ENCODE data around the gene NEMF.
"Not testable (repeated sequence)": the region's sequence is repeated elsewhere in the genome, so short reads cannot be mapped to it uniquely, and the experiment has no call there.

Gene NEMF

GRCh38 chr14:49755378-49755777 is 97.2 kb downstream of the NEMF start:
- Histone ChIP-seq H3K23ac (ENCODE audit: low read length in 2 of 2) (no peak overlapping the region), H2BK15ac (ENCODE audit: low read depth, poor library complexity, severe bottlenecking) (no peak overlapping the region), H3K14ac (ENCODE audit: low read length in 2 of 2) (no peak overlapping the region), H3K9me3 (ENCODE audit: control insufficient read depth, low read length) (no peaks in the 10 kb centered on the region), H2BK12ac (ENCODE audit: low read length in 2 of 2) (no peak overlapping the region), H3K18ac (ENCODE audit: low read depth in 1 of 2, low read length in 2 of 2) (no peak overlapping the region), H2AFZ (ENCODE audit: low read depth, low read length) (no peak overlapping the region), H3K79me1 (replicated peaks; ENCODE audit: low read length, poor library complexity, severe bottlenecking) (no peaks in the 10 kb centered on the region), H3K4me3 (ENCODE audit: insufficient read depth in 1 of 2, low read depth in 1 of 2, low read length in 2 of 2) (no peak overlapping the region), H2BK120ac (ENCODE audit: low read depth, low read length) (no peak overlapping the region), H3K36me3 (ENCODE audit: control insufficient read depth in 1 of 2, insufficient read depth in 2 of 2, low read depth in 1 of 2, low read length in 2 of 2) (peaks cover 0 to 15% of the 10 kb centered on the region in 2 experiments), H3K9ac (ENCODE audit: low read length) (no peak overlapping the region), H3K4ac (ENCODE audit: low read depth in 1 of 2, low read length in 2 of 2) (no peak overlapping the region), H3K27me3 (ENCODE audit: control insufficient read depth in 1 of 2, insufficient read depth in 1 of 2, low read length in 2 of 2) (no peaks in the 10 kb centered on the region), H3K4me1 (ENCODE audit: control insufficient read depth, insufficient read depth, low read depth, low read length) (no peaks in the 10 kb centered on the region), H4K91ac (ENCODE audit: low read length) (no peak overlapping the region), H3K4me2 (ENCODE audit: low read length, poor library complexity, severe bottlenecking) (no peak overlapping the region), H2AK5ac (ENCODE audit: low read length, severe bottlenecking) (no peak overlapping the region), H2BK5ac (ENCODE audit: low read depth, low read length, poor library complexity, severe bottlenecking) (no peak overlapping the region), H3K27ac (ENCODE audit: low read length, poor library complexity, severe bottlenecking) (no peak overlapping the region), H4K8ac (ENCODE audit: low read length) (no peak overlapping the region)
- WGBS, result 89% methylated on average over 2 of the region's 3 CpGs
- DNase-seq, result no peak

GRCh38 chr14:49754570-49755097 is 98.0 kb downstream of the NEMF start:
- no peak overlapping the region for H4K91ac ChIP-seq (ENCODE audit: low read length)
- no peak overlapping the region for H3K18ac ChIP-seq (ENCODE audit: low read depth in 1 of 2, low read length in 2 of 2)
- no peak overlapping the region for H3K27ac ChIP-seq (ENCODE audit: low read length, poor library complexity, severe bottlenecking)
- no peak overlapping the region for H2AFZ ChIP-seq (ENCODE audit: low read depth, low read length)
- peaks cover 0 to 18% of the 10 kb centered on the region in 2 experiments for H3K36me3 ChIP-seq (ENCODE audit: control insufficient read depth in 1 of 2, insufficient read depth in 2 of 2, low read depth in 1 of 2, low read length in 2 of 2)
- no peaks in the 10 kb centered on the region for H3K27me3 ChIP-seq (ENCODE audit: control insufficient read depth in 1 of 2, insufficient read depth in 1 of 2, low read length in 2 of 2)
- 81% methylated on average over 4 of the region's 5 CpGs for WGBS
- H3K23ac ChIP-seq (ENCODE audit: low read length in 2 of 2), result no peak overlapping the region
- H3K14ac ChIP-seq (ENCODE audit: low read length in 2 of 2), result no peak overlapping the region
- H3K4me3 ChIP-seq (ENCODE audit: insufficient read depth in 1 of 2, low read depth in 1 of 2, low read length in 2 of 2), result no peak overlapping the region
- no peak overlapping the region for H3K9ac ChIP-seq (ENCODE audit: low read length)
- no peak overlapping the region for H2BK15ac ChIP-seq (ENCODE audit: low read depth, poor library complexity, severe bottlenecking)
- no peak for DNase-seq
- no peak overlapping the region for H4K8ac ChIP-seq (ENCODE audit: low read length)
- no peak overlapping the region for H2BK12ac ChIP-seq (ENCODE audit: low read length in 2 of 2)
- no peaks in the 10 kb centered on the region for H3K9me3 ChIP-seq (ENCODE audit: control insufficient read depth, low read length)
- H3K79me1 ChIP-seq (replicated peaks; ENCODE audit: low read length, poor library complexity, severe bottlenecking), result no peaks in the 10 kb centered on the region
- no peak overlapping the region for H2BK120ac ChIP-seq (ENCODE audit: low read depth, low read length)
- H2BK5ac ChIP-seq (ENCODE audit: low read depth, low read length, poor library complexity, severe bottlenecking), result no peak overlapping the region
- no peak overlapping the region for H3K4ac ChIP-seq (ENCODE audit: low read depth in 1 of 2, low read length in 2 of 2)
- H3K4me2 ChIP-seq (ENCODE audit: low read length, poor library complexity, severe bottlenecking), result no peak overlapping the region
- H3K4me1 ChIP-seq (ENCODE audit: control insufficient read depth, insufficient read depth, low read depth, low read length), result no peaks in the 10 kb centered on the region
- H2AK5ac ChIP-seq (ENCODE audit: low read length, severe bottlenecking), result no peak overlapping the region

- peaks cover 2 to 50% of the 10 kb centered on the region in 2 experiments for H3K36me3 ChIP-seq (ENCODE audit: control insufficient read depth in 1 of 2, insufficient read depth in 2 of 2, low read depth in 1 of 2, low read length in 2 of 2)
- not testable (repeated sequence) for H3K9ac ChIP-seq (ENCODE audit: low read length); H3K9me3 ChIP-seq (ENCODE audit: control insufficient read depth, low read length); H3K4me1 ChIP-seq (ENCODE audit: control insufficient read depth, insufficient read depth, low read depth, low read length); H3K18ac ChIP-seq (ENCODE audit: low read depth in 1 of 2, low read length in 2 of 2); H3K4ac ChIP-seq (ENCODE audit: low read depth in 1 of 2, low read length in 2 of 2); H3K4me3 ChIP-seq (ENCODE audit: insufficient read depth in 1 of 2, low read depth in 1 of 2, low read length in 2 of 2); H2BK15ac ChIP-seq (ENCODE audit: low read depth, poor library complexity, severe bottlenecking); H3K79me1 ChIP-seq (replicated peaks; ENCODE audit: low read length, poor library complexity, severe bottlenecking); H4K91ac ChIP-seq (ENCODE audit: low read length); H2BK5ac ChIP-seq (ENCODE audit: low read depth, low read length, poor library complexity, severe bottlenecking); H2BK120ac ChIP-seq (ENCODE audit: low read depth, low read length); H3K23ac ChIP-seq (ENCODE audit: low read length in 2 of 2); H3K4me2 ChIP-seq (ENCODE audit: low read length, poor library complexity, severe bottlenecking); H3K27me3 ChIP-seq (ENCODE audit: control insufficient read depth in 1 of 2, insufficient read depth in 1 of 2, low read length in 2 of 2); DNase-seq; H2AFZ ChIP-seq (ENCODE audit: low read depth, low read length); H3K27ac ChIP-seq (ENCODE audit: low read length, poor library complexity, severe bottlenecking); H2AK5ac ChIP-seq (ENCODE audit: low read length, severe bottlenecking); H2BK12ac ChIP-seq (ENCODE audit: low read length in 2 of 2); H3K14ac ChIP-seq (ENCODE audit: low read length in 2 of 2); H4K8ac ChIP-seq (ENCODE audit: low read length)
Observed at GRCh38 chr14:49746476-49746875, 106.1 kb downstream of the NEMF start.

- H3K27me3 ChIP-seq (ENCODE audit: control insufficient read depth in 1 of 2, insufficient read depth in 1 of 2, low read length in 2 of 2), result no peaks in the 10 kb centered on the region
- no peak overlapping the region for H2BK120ac ChIP-seq (ENCODE audit: low read depth, low read length)
- H3K9ac ChIP-seq (ENCODE audit: low read length), result no peak overlapping the region
- H3K14ac ChIP-seq (ENCODE audit: low read length in 2 of 2), result no peak overlapping the region
- no peak overlapping the region for H3K4me3 ChIP-seq (ENCODE audit: insufficient read depth in 1 of 2, low read depth in 1 of 2, low read length in 2 of 2)
- no peak overlapping the region for H3K4me2 ChIP-seq (ENCODE audit: low read length, poor library complexity, severe bottlenecking)
- no peak overlapping the region for H2BK12ac ChIP-seq (ENCODE audit: low read length in 2 of 2)
- peaks cover 2 to 49% of the 10 kb centered on the region in 2 experiments for H3K36me3 ChIP-seq (ENCODE audit: control insufficient read depth in 1 of 2, insufficient read depth in 2 of 2, low read depth in 1 of 2, low read length in 2 of 2)
- no peak overlapping the region for H3K18ac ChIP-seq (ENCODE audit: low read depth in 1 of 2, low read length in 2 of 2)
- no peak overlapping the region for H4K8ac ChIP-seq (ENCODE audit: low read length)
- H2AFZ ChIP-seq (ENCODE audit: low read depth, low read length), result no peak overlapping the region
- H3K9me3 ChIP-seq (ENCODE audit: control insufficient read depth, low read length), result no peaks in the 10 kb centered on the region
- H4K91ac ChIP-seq (ENCODE audit: low read length), result no peak overlapping the region
- H3K27ac ChIP-seq (ENCODE audit: low read length, poor library complexity, severe bottlenecking), result no peak overlapping the region
- H3K23ac ChIP-seq (ENCODE audit: low read length in 2 of 2), result no peak overlapping the region
- H3K4ac ChIP-seq (ENCODE audit: low read depth in 1 of 2, low read length in 2 of 2), result no peak overlapping the region
- no peak overlapping the region for H2AK5ac ChIP-seq (ENCODE audit: low read length, severe bottlenecking)
- no peaks in the 10 kb centered on the region for H3K79me1 ChIP-seq (replicated peaks; ENCODE audit: low read length, poor library complexity, severe bottlenecking)
- no CpG with 5 or more reads among the region's 1 CpG for WGBS
- H2BK5ac ChIP-seq (ENCODE audit: low read depth, low read length, poor library complexity, severe bottlenecking), result no peak overlapping the region
- no peak for DNase-seq
- no peaks in the 10 kb centered on the region for H3K4me1 ChIP-seq (ENCODE audit: control insufficient read depth, insufficient read depth, low read depth, low read length)
- H2BK15ac ChIP-seq (ENCODE audit: low read depth, poor library complexity, severe bottlenecking), result no peak overlapping the region
Observed at GRCh38 chr14:49745191-49745590, 107.4 kb downstream of the NEMF start.
